Stimulated activated naive CD8-positive, alpha-beta T cell treated with anti-CD3 and anti-CD28 coated beads, Interleukin-15, amount 100 ng/mL, for 72 hours (primary cell): Measurements from ENCODE around the gene GARRE1.
A peak's percentile ranks its signal among the peaks of the same experiment; 100 is the strongest.
"Not testable (repeated sequence)": the region's sequence is repeated elsewhere in the genome, so short reads cannot be mapped to it uniquely, and the experiment has no call there.

ENCODE experiments used
- ATAC-seq: fragments of 150-1000 bp; cut with Tn5 transposase; 2 replicates; pipeline ENCODE4 v1.10.0; 2021; ENCODE audit warnings: mild to moderate bottlenecking, moderate library complexity
- DNase-seq, 2 donors: peaks; one replicate each; pipeline ENCODE4 v3.0.0; 2021 to 2022
- H3K27ac Mint-ChIP-seq, 2 donors: one replicate each; pipeline ENCODE4 v1.8.0; 2022; ENCODE audit warnings: mild to moderate bottlenecking in 2 of 2, mixed read lengths in 2 of 2, moderate library complexity in 2 of 2
- H3K27me3 Mint-ChIP-seq: one replicate; pipeline ENCODE4 v1.8.0; 2022; ENCODE audit warnings: mixed read lengths
- H3K4me1 Mint-ChIP-seq: one replicate; pipeline ENCODE4 v1.8.0; 2022; ENCODE audit warnings: mild to moderate bottlenecking, mixed read lengths
- H3K4me3 Mint-ChIP-seq, 2 donors: one replicate each; pipeline ENCODE4 v1.8.0; 2022; ENCODE audit warnings: mild to moderate bottlenecking in 2 of 2, mixed read lengths in 2 of 2, moderate library complexity in 1 of 2
- H3K9me3 Mint-ChIP-seq, 2 donors: one replicate each; pipeline ENCODE4 v1.8.0; 2022; ENCODE audit warnings: mixed read lengths in 2 of 2

GARRE1 gene, protein sequence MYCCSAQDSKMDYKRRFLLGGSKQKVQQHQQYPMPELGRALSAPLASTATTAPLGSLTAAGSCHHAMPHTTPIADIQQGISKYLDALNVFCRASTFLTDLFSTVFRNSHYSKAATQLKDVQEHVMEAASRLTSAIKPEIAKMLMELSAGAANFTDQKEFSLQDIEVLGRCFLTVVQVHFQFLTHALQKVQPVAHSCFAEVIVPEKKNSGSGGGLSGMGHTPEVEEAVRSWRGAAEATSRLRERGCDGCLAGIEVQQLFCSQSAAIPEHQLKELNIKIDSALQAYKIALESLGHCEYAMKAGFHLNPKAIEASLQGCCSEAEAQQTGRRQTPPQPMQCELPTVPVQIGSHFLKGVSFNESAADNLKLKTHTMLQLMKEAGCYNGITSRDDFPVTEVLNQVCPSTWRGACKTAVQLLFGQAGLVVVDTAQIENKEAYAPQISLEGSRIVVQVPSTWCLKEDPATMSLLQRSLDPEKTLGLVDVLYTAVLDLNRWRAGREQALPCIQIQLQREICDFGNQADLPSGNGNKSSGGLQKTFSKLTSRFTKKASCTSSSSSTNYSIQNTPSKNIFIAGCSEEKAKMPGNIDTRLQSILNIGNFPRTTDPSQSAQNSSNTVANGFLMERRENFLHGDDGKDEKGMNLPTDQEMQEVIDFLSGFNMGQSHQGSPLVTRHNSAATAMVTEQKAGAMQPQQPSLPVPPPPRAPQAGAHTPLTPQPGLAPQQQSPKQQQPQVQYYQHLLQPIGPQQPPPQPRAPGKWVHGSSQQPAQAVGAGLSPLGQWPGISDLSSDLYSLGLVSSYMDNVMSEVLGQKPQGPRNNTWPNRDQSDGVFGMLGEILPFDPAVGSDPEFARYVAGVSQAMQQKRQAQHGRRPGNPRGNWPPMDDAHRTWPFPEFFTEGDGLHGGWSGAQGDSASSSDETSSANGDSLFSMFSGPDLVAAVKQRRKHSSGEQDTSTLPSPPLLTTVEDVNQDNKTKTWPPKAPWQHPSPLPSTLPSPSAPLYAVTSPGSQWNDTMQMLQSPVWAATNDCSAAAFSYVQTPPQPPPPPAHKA (N-terminal part only)

DNA sequence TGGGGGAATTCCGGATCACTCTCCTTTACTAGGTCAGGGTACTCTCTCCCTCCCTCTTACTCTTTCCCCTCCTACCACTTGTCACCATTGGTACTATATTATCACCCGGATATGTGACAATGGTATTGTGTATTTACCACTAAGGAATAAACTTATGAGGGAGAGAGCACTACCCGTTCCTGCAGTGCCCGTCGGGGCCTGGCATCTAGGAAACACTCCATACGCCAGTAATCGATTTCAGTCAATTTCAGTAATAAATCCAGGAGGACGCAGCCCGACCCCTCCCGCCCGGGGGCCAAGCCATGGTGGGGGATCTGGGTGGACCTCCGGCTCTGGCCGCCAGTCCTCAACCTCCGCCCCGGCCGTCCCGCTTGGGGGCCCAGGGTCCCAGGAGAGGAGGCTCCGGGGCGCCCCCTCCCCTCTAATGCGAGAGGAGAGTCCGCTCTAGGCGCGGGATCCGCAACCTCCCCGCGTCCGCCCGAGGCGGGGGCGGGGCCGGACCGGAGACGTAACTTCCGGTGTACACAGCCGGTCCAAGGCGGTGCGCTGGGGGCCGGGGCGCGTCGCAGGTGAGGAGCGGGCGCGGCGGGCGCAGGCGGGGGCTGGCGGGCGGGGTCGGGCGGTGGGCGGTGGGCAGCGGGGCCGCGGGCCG, at the start of gene GARRE1:
TSS of gene GARRE1 (plus strand) at position 509 of the 652 bp plus-strand sequence. CDS start 45,920 bp downstream, outside the sequence.
- no peaks in the 10 kb centered on the region for H3K27me3 Mint-ChIP-seq
- H3K4me1 Mint-ChIP-seq = peaks cover 36% of the 10 kb centered on the region
- ATAC-seq = peak; percentile 98
- H3K4me3 Mint-ChIP-seq = peak within 1 kb of the TSS; percentile 87 to 94
- peak; percentile 77 to 84 for DNase-seq
- H3K27ac Mint-ChIP-seq = peak within 1 kb of the TSS; percentile 78 to 97
- no peaks in the 10 kb centered on the region for H3K9me3 Mint-ChIP-seq

DNA sequence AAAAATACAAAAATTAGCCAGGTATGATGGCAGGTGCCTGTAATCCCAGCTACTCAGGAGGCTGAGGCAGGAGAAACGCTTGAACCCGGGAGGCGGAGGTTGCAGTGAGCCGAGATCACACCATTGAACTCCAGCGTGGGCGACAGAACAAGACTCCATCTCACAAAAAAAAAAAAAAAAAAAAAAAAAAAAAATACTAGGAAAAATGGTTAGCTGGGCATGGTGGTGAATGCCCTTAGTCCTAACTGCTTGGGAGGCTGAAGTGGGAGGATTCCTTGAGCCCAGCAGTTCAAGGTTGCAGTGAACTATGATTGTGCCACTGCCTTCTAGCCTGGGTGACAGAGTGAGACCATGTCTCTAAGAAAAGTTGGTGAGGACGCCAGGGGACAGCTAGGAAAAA, 49.0 kb upstream of the GARRE1 start:
- not testable (repeated sequence) for ATAC-seq, H3K4me3 Mint-ChIP-seq, H3K9me3 Mint-ChIP-seq, H3K4me1 Mint-ChIP-seq, H3K27me3 Mint-ChIP-seq, DNase-seq
- H3K27ac Mint-ChIP-seq = peak overlapping the region in 1 of 2 donors; percentile 82

GRCh38 chr19:34208291-34208884, 46.0 kb upstream of the GARRE1 start:
- no peak for ATAC-seq
- Mint-ChIP-seq H3K9me3 (no peaks in the 10 kb centered on the region), H3K4me1 (peaks cover 5% of the 10 kb centered on the region), H3K27ac (peak overlapping the region in 1 of 2 donors; percentile 7), H3K4me3 (no peak overlapping the region), H3K27me3 (no peaks in the 10 kb centered on the region)
- DNase-seq = no peak

- no peak for ATAC-seq
- no peaks in the 10 kb centered on the region for H3K27me3 Mint-ChIP-seq
- H3K4me3 Mint-ChIP-seq = no peak overlapping the region
- no peak for DNase-seq
- H3K27ac Mint-ChIP-seq = peak overlapping the region in 1 of 2 donors; percentile 61
- H3K4me1 Mint-ChIP-seq = peaks cover 7% of the 10 kb centered on the region
- H3K9me3 Mint-ChIP-seq = no peaks in the 10 kb centered on the region
Measured at GRCh38 chr19:34209726-34210125, 44.6 kb upstream of the GARRE1 start.

- Mint-ChIP-seq H3K4me3 (no peak overlapping the region), H3K27me3 (no peaks in the 10 kb centered on the region), H3K9me3 (no peaks in the 10 kb centered on the region), H3K27ac (no peak overlapping the region), H3K4me1 (peaks cover 30% of the 10 kb centered on the region)
- ATAC-seq = no peak
- no peak for DNase-seq
Measured at GRCh38 chr19:34213283-34213682, 41.1 kb upstream of the GARRE1 start.

DNA sequence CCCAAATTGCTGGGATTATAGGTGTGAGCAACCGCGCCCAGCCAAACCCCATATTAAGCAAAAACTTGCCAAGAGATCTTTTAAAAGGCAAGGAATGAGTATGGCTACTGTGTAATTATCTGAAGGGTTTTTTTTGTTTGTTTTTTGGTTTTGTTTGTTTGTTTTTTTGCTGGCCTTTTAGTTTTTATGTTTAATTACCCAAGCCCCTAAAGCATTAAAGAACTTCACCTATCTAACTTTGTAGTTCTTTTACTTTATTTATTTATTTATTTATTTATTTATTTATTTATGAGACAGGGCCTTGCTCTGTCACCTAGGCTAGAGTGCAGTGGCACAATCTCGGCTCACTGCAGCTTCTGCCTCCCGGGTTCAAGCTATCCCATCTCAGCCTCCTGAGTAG, 40.3 kb upstream of the GARRE1 start:
- ATAC-seq (no peak), DNase-seq (no peak)
- Mint-ChIP-seq H3K9me3 (no peaks in the 10 kb centered on the region), H3K27ac (no peak overlapping the region), H3K4me3 (no peak overlapping the region), H3K4me1 (peaks cover 38% of the 10 kb centered on the region), H3K27me3 (no peaks in the 10 kb centered on the region)

DNA sequence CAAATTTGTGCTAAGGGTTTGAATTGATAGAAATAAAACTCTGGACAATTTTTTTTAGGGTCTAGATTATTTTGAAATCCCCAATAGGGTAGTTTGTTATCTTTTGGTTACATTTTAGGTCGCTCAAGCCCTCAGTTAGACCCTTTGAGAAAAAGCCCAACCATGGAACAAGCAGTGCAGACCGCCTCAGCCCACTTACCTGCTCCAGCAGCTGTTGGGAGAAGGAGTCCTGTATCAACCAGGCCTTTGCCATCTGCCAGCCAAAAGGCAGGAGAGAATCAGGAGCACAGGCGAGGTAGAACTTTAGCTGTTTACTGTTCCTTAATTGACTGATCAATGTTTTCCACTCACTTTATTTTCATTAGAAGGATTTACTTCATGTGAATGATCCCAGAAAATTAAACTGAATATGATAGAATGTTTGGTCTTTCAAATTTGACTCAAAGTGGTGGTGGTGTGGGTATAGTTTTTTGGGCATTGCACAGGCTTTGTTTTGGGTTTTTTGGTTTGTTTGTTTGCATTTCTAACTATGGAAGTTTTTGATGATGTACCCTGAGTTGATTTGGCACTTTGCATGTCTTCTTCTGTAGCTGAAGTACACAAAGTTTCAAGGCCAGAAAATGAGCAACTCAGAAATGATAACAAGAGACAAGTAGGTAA, 39.2 kb upstream of the GARRE1 start:
- H3K27me3 Mint-ChIP-seq = no peaks in the 10 kb centered on the region
- H3K27ac Mint-ChIP-seq = peak overlapping the region in 1 of 2 donors; percentile 54
- no peak overlapping the region for H3K4me3 Mint-ChIP-seq
- peaks cover 41% of the 10 kb centered on the region for H3K4me1 Mint-ChIP-seq
- no peak for ATAC-seq
- H3K9me3 Mint-ChIP-seq = no peaks in the 10 kb centered on the region
- no peak for DNase-seq

GRCh38 chr19:34215666-34216038, 38.7 kb upstream of the GARRE1 start:
- DNase-seq (no peak), ATAC-seq (no peak)
- peaks cover 46% of the 10 kb centered on the region for H3K4me1 Mint-ChIP-seq
- H3K4me3 Mint-ChIP-seq = no peak overlapping the region
- H3K27ac Mint-ChIP-seq = no peak overlapping the region
- H3K9me3 Mint-ChIP-seq = no peaks in the 10 kb centered on the region
- H3K27me3 Mint-ChIP-seq = no peaks in the 10 kb centered on the region

DNA sequence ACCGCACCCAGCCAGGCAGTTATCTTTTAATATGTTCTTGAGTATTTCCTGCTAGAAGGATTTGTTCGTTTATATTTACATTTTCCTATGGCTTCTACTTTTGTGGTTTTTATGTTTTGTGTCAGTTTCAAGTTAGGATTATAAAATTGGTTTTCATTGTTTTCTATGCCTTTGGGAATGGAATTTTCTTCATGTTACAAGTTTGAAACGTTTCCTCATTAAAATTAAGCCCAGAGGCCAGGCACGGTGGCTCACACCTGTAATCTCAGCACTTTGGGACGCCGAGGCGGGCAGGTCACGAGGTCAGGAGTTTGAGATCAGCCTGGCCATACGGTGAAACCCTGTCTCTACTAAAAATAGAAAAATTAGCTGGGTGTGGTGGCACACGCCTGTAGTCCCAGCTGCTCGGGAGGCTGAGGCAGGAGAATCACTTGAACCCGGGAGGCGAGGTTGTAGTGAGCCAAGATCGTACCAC, 37.6 kb upstream of the GARRE1 start:
- ATAC-seq = not testable (repeated sequence)
- H3K4me3 Mint-ChIP-seq = peak overlapping the region in 1 of 2 donors; percentile 39
- peak overlapping the region in 1 of 2 donors; percentile 80 for H3K27ac Mint-ChIP-seq

DNA sequence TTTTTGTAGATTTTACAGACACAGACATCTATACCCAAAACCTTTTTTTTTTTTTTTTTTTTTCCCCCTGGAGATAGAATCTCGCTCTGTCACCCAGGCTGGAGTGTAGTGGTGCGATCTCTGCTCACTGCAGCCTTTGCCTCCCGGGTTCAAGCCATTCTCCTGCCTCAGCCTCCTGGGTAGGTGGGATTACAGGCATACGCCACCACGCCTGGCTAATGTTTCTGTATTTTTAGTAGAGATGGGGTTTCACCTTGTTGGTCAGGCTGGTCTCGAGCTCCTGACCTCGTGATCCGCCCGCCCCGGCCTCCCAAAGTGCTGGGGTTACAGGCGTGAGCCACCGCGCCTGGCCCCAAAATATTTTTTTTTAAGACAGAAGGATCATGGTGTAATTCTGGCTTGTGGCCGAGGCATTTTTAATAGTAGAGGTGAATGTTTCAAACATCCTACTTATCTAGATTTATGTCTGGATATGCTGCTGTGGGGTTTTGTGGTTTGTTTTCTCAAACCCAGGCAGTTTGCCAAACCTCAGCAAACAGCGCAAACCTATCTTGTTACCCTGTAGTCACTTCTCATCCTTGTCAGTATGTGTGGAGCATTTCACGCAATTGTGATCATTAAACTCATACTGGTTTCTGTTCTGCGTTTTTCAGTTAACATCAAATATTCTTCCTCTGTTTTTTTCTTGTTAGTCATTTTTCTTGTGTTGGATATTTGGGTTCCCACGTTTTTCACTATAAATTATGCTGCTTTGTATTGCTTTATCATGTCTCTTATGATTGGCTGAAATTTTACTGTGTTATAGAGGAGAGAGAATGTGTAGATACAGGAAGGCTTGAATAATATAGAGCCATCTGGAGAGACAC, 36.2 kb upstream of the GARRE1 start:
- DNase-seq (peak; percentile 66 to 80), ATAC-seq (peak; percentile 97)
- H3K9me3 Mint-ChIP-seq = no peaks in the 10 kb centered on the region
- H3K27me3 Mint-ChIP-seq = no peaks in the 10 kb centered on the region
- peaks cover 51% of the 10 kb centered on the region for H3K4me1 Mint-ChIP-seq
- H3K27ac Mint-ChIP-seq = peak overlapping the region; percentile 1 to 69
- H3K4me3 Mint-ChIP-seq = peak overlapping the region; percentile 58 to 73

More for the DNA sequence above, 37.6 kb upstream of the GARRE1 start:
- H3K27me3 Mint-ChIP-seq, H3K9me3 Mint-ChIP-seq, DNase-seq: not testable (repeated sequence)
- peaks cover 46% of the 10 kb centered on the region for H3K4me1 Mint-ChIP-seq

DNA sequence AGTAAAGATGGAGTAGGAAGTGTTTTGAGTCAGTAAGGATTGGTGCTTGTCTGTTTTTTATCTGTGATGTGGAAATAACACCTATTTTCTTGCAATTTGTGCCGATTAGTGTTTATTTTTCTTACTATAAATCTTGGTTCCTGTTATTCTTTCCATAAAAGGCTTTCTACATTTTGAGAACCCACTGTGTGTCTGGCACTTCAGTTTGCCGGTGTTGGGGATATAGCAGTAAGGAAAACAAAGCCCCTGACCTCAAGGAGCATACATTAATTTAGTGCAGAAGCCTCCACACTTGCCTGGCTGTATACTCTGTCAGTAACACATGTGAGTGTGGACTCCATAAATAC, 35.6 kb upstream of the GARRE1 start:
- DNase-seq = no peak
- no peak for ATAC-seq
- Mint-ChIP-seq H3K4me3 (no peak overlapping the region), H3K27ac (peak overlapping the region in 1 of 2 donors; percentile 69), H3K4me1 (peaks cover 56% of the 10 kb centered on the region), H3K9me3 (no peaks in the 10 kb centered on the region), H3K27me3 (no peaks in the 10 kb centered on the region)

GRCh38 chr19:34220472-34221063, 33.8 kb upstream of the GARRE1 start:
- Mint-ChIP-seq H3K4me3 (no peak overlapping the region), H3K27ac (no peak overlapping the region), H3K9me3 (no peaks in the 10 kb centered on the region), H3K27me3 (no peaks in the 10 kb centered on the region), H3K4me1 (peaks cover 59% of the 10 kb centered on the region)
- ATAC-seq (no peak), DNase-seq (peak; percentile 44 to 51)

GRCh38 chr19:34222386-34222785, 32.0 kb upstream of the GARRE1 start:
- no peak for DNase-seq
- Mint-ChIP-seq H3K27ac (no peak overlapping the region), H3K9me3 (no peaks in the 10 kb centered on the region), H3K4me1 (peaks cover 66% of the 10 kb centered on the region), H3K4me3 (no peak overlapping the region), H3K27me3 (no peaks in the 10 kb centered on the region)
- ATAC-seq = no peak
